GM19438 (cell line): ENCODE results near the gene GRIK3.

Source experiments
- ATAC-seq: cut with Tn5 transposase; IDR thresholded peaks from one replicate; pipeline ENCODE4 v1.9.1; 2021; ENCODE audit warnings: low read depth; ENCODE audit not compliant: unreplicated experiment

The GRIK3 gene

DNA sequence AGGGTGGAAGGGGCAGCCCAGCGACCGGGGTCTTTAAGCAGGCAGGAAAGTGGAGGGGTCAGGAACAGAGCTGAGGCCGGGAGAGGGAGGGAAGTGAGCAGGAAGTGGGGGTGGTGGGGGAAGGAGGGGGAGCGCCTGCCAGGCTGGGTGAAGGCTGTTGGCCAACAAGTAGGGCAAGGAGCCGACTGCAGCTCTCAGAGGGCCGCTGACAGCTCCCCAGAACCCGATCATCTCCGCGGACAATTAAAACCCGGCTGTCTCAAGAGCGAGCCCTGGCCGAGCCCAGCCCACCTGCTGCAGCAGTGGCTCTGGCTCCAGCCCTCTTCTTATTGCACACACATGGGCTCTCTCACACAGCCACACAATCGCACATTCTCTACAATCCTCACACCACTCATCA is 51.6 kb downstream of the GRIK3 start:
- ATAC-seq: no peak

- no peak for ATAC-seq
These were observed 52.3 kb downstream of the GRIK3 start for GRCh38 chr1:36981771-36982622.

DNA sequence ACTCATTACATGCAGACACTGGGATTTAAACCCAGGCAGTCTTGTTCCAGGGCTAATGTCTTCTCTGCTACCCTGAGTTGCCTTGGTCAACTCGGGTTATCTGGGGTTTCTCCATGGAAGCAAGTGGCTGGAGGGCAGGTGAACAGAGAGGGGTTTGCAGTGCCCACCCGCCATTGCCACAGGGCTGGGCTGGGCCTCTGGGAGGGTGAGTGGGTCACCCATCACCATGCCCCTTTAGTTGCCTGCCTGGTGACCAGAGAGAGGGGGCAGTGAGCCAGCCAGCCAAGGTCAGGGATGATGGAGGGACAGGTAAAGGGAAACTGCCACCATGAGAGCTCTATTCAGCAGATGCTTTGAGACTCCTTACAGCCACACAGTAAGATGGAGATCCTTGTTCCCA is 53.2 kb downstream of the GRIK3 start:
- no peak for ATAC-seq

DNA sequence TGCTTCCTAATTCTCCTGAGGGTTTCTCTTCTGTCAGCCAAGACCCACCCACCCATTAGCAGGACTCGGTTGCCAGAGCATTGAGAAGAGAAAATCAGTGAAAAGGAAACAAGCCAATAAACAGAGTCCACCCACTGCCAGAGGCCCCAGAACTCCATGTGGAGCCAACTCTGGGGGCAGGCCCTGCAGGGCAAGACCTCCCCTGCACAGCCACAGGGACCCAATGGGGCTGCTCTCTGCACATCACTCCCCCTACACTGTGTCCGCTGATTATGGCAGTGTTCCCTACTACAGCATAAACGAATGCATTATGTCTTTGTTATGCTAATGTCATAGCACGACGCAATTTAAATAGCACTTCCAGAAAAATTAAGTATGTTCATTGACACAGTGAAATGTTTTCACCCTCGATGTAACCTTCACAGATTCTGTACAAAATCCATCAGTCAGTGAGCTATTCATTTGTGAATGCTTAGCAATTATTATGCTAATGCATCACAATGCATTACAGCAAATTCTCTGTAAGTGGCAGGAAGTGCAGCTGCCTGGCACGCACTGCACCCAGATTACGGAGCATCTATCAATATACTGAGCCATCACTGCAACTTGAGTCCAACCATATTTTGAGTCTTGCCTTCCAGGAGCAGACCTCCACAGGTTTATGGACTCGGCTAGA is 56.4 kb downstream of the GRIK3 start:
- no peak for ATAC-seq

DNA sequence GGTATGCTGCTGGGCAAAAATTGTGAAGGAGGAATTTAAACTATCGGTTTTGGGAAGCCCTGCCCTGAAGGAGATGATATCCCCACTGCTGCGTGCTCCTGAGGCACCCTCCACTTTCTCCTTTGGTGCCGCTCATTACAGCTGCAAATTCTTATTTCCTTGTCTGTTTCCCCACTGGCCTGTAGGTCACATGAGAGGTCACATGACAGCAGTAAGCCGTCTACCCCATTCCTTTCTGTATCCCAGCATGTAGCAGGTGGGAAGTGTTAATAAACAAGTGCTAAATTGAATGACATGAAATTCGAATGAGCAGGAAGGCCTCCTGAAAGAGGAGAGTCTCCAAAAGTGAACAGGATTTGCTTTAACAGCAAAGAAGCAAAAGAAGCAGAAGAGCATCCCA is 58.7 kb downstream of the GRIK3 start:
- ATAC-seq: no peak

- no peak for ATAC-seq
These were observed 61.3 kb downstream of the GRIK3 start for GRCh38 chr1:36973056-36973455.

DNA sequence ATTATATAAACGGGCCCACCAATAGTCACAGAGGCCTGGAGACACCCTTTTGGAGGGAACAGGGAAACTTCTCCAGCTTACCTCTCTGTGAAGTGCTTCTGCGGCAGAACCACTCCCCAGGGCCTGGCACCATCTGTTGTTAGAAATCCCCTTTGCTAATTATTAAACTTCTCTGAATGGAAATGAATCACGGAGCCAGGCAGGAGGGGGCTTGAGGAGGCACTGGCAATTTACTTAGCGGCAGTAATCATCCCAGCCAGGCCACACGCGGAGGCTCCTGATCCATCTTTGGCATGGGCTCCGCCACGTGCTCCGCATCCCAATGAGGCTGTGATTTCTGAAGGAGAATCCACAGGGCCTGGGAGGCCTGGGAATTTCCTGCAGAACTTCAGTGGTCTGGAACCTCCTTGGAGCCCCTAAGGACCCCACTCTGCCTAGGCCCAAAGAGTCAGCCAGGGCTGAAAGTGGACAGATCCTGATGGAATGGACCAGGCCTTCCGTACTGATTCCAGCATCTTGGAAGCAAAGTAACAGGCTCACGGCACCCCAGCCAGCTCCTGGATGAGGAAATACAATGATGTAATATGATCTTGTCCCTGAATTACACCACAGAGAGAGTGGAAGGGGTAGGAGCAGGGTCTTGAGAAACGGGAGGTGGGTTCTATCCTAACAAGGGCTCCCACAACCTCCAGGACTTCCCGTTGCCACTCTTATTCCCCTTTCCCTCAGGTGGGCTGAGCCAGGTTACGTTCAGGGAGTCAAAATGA is 62.3 kb downstream of the GRIK3 start:
- no peak for ATAC-seq

- no peak for ATAC-seq
These were observed 65.6 kb downstream of the GRIK3 start for GRCh38 chr1:36968730-36969129.

GRCh38 chr1:36966242-36966641 is 68.1 kb downstream of the GRIK3 start:
- no peak for ATAC-seq

GRCh38 chr1:36965275-36966159 is 68.8 kb downstream of the GRIK3 start:
- ATAC-seq: no peak

GRCh38 chr1:36964830-36965229 is 69.5 kb downstream of the GRIK3 start:
- ATAC-seq: no peak

GRCh38 chr1:36963006-36963405 is 71.3 kb downstream of the GRIK3 start:
- no peak for ATAC-seq

GRCh38 chr1:36961062-36961615 is 73.2 kb downstream of the GRIK3 start:
- no peak for ATAC-seq

GRCh38 chr1:36956570-36956969 is 77.7 kb downstream of the GRIK3 start:
- ATAC-seq: no peak

GRCh38 chr1:36955016-36955415 is 79.3 kb downstream of the GRIK3 start:
- ATAC-seq: no peak

- no peak for ATAC-seq
These were observed 81.3 kb downstream of the GRIK3 start for GRCh38 chr1:36953061-36953460.

GRCh38 chr1:36951761-36952160 is 82.6 kb downstream of the GRIK3 start:
- no peak for ATAC-seq

- no peak for ATAC-seq
These were observed 83.0 kb downstream of the GRIK3 start for GRCh38 chr1:36951292-36951750.

- no peak for ATAC-seq
These were observed 83.6 kb downstream of the GRIK3 start for GRCh38 chr1:36950604-36951291.
